Psoas muscle (tissue), 8 donors: ENCODE measurements around the gene CCL4. TPM values are rescaled to one million over a fixed set of nuclear protein-coding genes. Genes with fewer than 3 reads are reported as not detected.
"Not testable (repeated sequence)": the region's sequence is repeated elsewhere in the genome, so short reads cannot be mapped to it uniquely, and the experiment has no call there.

Experiments used
- ATAC-seq, 4 donors: fragments of 200-7000 bp; cut with Tn5 transposase; one replicate each; pipeline ENCODE4 v1.9.1; 2020; ENCODE audit warnings: moderate library complexity in 3 of 4, mild to moderate bottlenecking in 2 of 4
- DNase-seq, 2 donors: peaks; one replicate each; pipeline ENCODE4 v3.0.0-alpha.2; 2020
- H3K27ac ChIP-seq: fragments of 200-600 bp; one replicate; pipeline ENCODE4 v1.8.0; 2022
- H3K27me3 ChIP-seq, 3 donors: fragments of 200-600 bp in 1 of 3; one replicate each; pipeline versions ENCODE4 v1.6.1 to v1.8.0; 2013 to 2022; ENCODE audit warnings: low read length in 2 of 3, mild to moderate bottlenecking in 2 of 3, moderate library complexity in 1 of 3; ENCODE audit not compliant: insufficient read depth in 3 of 3
- H3K36me3 ChIP-seq, 2 donors: fragments of 200-600 bp in 1 of 2; one replicate each; pipeline versions ENCODE4 v1.6.1 to v1.8.0; 2013 to 2022; ENCODE audit warnings: low read depth in 1 of 2, mild to moderate bottlenecking in 1 of 2, moderate library complexity in 1 of 2; ENCODE audit not compliant: insufficient read depth in 1 of 2
- H3K4me1 ChIP-seq: fragments of 200-600 bp; one replicate; pipeline ENCODE4 v1.8.0; 2022
- H3K4me3 ChIP-seq: fragments of 200-600 bp; one replicate; pipeline ENCODE4 v1.8.0; 2022; ENCODE audit warnings: mild to moderate bottlenecking
- H3K9me3 ChIP-seq: fragments of 200-600 bp; one replicate; pipeline ENCODE4 v1.8.0; 2022
- WGBS, 3 donors: extraction: QIAGEN DNeasy Blood & Tissue Kit; methylation state at CpG; one replicate each; pipeline versions ENCODE4 v1.1.6 to v1.1.7; 2013; 5-methylcytosine and 5-hydroxymethylcytosine counted together
- intact Hi-C, 2 donors: fragments of 100-400 bp; cut with DNase I; formaldehyde crosslinking; loops; one replicate each; pipeline versions ENCODE4 v1.11.0 to v1.14.2; 2022
- polyA plus RNA-seq, 3 donors: library from polyadenylated mRNA; stranded (reverse); fragments of 200-250 nt; gene quantifications; one replicate each; pipeline ENCODE4 v1.2.3, GENCODE V29; 2013
- total RNA-seq, 4 donors: library from RNA; stranded (reverse); fragmentation: NEBNext Ultra II Directional in 2 of 4; extraction: Animal tissue kit (Norgen Biotek cat#: 25700) in 2 of 4; gene quantifications; one replicate each; pipeline versions ENCODE4 v1.2.1 to v1.2.4, GENCODE V29; 2021 to 2023
- TF ChIP-seq, protein P1 (sequence below): fragments of 200-600 bp; IDR thresholded peaks from one replicate; pipeline ENCODE4 v1.8.0; 2022; ENCODE audit warnings: antibody characterized with exemption
- donor health status: healthy with polysubstance abuse.
- donor health status: DM: no; HTN: no; CAD: no; lungs with moderate emphysema.
- donor health status: Bipolar disorder and iron deficiency.
- donor health status: healthy.
- donor health status: DM: yes; HTN: yes; CAD: no.
- donor health status: DM: no; HTN: no; CAD: no.
- donor health status: DM: no; HTN: no; CAD: no.
- donor health status: DM: yes; HTN: yes; CAD: no.

CCL4 gene
- total and polyA plus RNA-seq, 7 donors = 0.13 to 2.2 (median 0.41) TPM

DNA sequence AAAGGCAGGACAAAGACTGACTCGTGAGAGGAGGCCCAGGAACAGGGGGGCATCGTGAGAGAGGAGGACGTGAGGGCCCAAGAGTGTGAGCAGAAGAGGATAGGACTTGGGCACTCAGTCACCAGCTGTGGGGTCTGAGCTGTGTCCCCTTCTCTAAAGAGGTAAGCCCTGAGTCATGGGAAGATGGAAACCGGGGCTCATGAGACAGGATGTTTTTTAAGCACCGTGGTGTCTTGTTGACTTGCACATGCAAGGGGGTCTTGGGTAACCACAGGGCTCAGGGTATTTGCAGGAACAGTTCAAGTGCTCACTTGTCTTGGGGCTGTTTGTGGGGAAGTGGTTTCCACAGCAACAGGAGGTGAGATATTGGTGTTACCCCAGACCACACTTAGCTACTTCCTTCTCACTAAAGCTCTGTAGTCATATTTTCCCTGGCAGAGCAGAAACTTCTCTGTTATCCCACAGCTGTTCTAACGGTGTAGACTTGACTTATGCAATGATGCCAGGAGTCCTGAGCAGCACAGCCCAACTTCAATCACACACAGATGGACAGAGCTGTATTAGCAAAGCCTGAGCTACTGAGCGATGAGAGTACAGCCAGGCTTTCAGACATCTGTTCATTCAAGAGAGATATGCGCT lies 21.0 kb upstream of the CCL4 start:
- intact Hi-C loops, DNase-seq, H3K9me3 ChIP-seq, H3K27me3 ChIP-seq, H3K36me3 ChIP-seq, H3K27ac ChIP-seq, H3K4me1 ChIP-seq, H3K4me3 ChIP-seq: not testable (repeated sequence)
- ATAC-seq = peak in 2 of 4 donors; percentile 44 to 58
- 56 to 62% (median 60%) methylated on average over 7 of the region's 8 CpGs for WGBS, 3 donors

DNA sequence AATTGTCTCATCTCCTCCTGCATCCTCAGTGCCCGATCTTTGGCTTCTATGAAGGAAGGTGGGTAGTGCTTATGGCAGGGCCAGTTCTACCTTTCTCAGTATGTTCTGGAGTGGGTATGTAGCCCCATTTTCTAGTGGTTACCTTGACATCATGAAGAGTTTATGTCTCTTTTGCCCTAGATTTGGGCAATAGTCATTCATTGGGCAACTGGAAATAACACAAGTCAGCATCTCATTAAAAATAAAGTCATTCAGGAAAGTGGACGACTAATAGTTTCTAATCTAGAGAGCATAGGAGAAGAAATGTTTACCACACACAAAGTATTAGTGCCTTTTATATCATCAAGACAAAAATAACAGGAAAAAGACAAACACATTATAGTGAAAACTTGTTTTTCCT lies 19.9 kb upstream of the CCL4 start:
- H3K27ac ChIP-seq, H3K4me3 ChIP-seq, H3K27me3 ChIP-seq, intact Hi-C loops, H3K9me3 ChIP-seq, H3K4me1 ChIP-seq, DNase-seq, ATAC-seq, H3K36me3 ChIP-seq: not testable (repeated sequence)
- 80 to 87% (median 83%) methylated on average over 2 of the region's 2 CpGs for WGBS, 3 donors

DNA sequence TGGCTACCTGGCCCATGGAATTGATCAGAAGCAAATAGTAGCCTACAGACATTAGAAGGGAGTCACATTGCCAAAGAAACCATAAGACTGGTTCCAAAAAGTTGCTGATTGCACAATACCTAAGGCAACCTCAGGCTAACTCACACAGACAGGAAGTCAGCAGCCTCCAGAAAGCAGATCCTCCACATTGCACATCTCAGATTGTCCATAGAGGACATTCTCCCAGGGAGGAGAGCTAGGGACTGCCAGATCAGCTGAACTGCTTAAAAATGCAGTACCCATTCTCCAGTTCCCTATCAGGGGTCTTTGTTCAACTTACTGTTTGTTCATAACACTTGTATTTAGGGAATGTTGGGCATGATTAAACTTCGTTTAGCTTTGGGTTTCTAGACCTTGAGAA lies 17.9 kb upstream of the CCL4 start:
- Histone ChIP-seq H3K36me3 (no peaks in the 10 kb centered on the region), H3K4me1 (no peaks in the 10 kb centered on the region), H3K27ac (no peak overlapping the region), H3K4me3 (no peak overlapping the region), H3K27me3 (peaks cover 0 to 1% (median 0%) of the 10 kb centered on the region in 3 donors), H3K9me3 (no peaks in the 10 kb centered on the region)
- intact Hi-C loops = no loop called here
- ATAC-seq (peak in 3 of 4 donors; percentile 54 to 62 (median 57)), DNase-seq (no peak)
- TF ChIP-seq, protein P1, sequence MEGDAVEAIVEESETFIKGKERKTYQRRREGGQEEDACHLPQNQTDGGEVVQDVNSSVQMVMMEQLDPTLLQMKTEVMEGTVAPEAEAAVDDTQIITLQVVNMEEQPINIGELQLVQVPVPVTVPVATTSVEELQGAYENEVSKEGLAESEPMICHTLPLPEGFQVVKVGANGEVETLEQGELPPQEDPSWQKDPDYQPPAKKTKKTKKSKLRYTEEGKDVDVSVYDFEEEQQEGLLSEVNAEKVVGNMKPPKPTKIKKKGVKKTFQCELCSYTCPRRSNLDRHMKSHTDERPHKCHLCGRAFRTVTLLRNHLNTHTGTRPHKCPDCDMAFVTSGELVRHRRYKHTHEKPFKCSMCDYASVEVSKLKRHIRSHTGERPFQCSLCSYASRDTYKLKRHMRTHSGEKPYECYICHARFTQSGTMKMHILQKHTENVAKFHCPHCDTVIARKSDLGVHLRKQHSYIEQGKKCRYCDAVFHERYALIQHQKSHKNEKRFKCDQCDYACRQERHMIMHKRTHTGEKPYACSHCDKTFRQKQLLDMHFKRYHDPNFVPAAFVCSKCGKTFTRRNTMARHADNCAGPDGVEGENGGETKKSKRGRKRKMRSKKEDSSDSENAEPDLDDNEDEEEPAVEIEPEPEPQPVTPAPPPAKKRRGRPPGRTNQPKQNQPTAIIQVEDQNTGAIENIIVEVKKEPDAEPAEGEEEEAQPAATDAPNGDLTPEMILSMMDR = no peak
- 28 to 52% (median 43%) methylated on average over 1 of the region's 1 CpG for WGBS, 3 donors

DNA sequence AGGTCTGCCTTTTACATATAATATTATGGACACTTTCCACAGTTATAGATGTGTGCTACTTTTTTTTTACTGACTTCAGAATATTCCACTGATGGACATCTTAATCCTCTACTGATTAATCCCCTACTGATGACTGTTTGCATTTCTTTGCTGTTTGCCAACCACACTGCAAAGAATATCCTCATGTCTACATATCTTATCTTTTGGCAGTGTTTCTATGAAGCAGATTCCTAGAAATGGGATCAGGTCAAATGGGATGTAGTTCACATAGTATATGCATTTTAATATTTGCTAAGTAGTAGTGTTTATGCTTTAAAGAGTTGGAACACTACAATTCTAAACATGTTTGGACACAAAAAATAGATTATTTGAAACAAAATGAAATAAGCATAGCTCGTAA lies 16.8 kb upstream of the CCL4 start:
- TF ChIP-seq, protein P1 = no peak
- H3K4me1 ChIP-seq = no peaks in the 10 kb centered on the region
- H3K27ac ChIP-seq = no peak overlapping the region
- no peaks in the 10 kb centered on the region for H3K9me3 ChIP-seq
- ATAC-seq (no peak), DNase-seq (no peak)
- H3K27me3 ChIP-seq = peaks cover 0 to 1% (median 0%) of the 10 kb centered on the region in 3 donors
- WGBS, 3 donors = 87 to 95% (median 90%) methylated on average over 1 of the region's 1 CpG
- H3K4me3 ChIP-seq = no peak overlapping the region
- intact Hi-C loops = no loop called here
- no peaks in the 10 kb centered on the region for H3K36me3 ChIP-seq

DNA sequence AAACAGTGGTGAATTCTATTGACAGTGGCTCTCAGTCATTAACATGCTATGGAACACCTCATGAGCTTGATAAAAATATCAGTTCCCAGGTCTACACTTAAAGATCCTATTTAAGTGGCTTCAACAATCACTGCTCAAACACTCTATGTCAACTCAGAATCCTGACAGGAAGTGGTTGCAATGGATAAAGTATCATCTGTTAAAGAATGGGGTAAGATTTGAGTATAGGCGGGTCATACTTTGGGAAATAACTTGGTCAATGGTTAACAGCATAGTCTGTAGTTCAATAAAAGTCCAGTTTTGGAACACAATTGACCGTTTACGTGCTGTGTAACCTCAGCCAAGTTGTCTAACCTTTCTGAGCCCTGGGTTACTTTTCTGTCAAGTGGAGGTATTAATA lies 16.2 kb upstream of the CCL4 start:
- WGBS, 3 donors = 100% methylated on average over 1 of the region's 3 CpGs; no CpG with 5 or more reads in 2 of the 3 donors
- DNase-seq, H3K9me3 ChIP-seq, H3K4me3 ChIP-seq, H3K27me3 ChIP-seq, intact Hi-C loops, H3K4me1 ChIP-seq, H3K27ac ChIP-seq, H3K36me3 ChIP-seq, ATAC-seq: not testable (repeated sequence)

DNA sequence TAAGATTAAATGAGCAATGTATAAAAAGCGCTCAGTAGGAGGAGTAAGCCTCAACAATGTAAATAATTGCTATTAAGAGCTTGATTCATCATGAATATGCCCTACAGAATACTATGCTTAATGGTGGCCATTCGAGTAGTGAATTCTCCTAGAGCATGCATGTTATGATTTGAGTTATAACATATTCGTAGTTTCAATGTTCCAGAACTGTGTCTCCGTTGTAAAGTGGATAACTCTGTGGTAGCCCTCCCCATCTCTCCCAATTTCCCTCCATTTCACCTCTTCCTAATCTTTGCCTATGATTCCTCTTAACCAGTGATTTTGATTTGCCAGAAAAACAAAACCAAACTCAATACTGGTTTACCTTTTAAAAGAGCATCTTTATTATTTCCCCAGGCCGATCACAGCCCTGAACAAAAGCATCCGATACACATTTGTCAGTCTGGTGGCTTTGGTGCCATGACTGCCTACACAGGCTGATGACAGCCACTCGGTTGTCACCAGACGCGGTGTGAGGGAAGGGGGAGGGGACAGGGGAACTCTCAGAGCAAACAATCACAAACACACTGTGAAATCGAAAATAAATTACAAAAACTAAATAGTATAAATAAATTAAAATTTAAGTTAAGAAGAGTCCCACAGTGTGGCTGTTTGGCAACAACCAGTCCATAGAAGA lies 15.6 kb upstream of the CCL4 start:
- DNase-seq, H3K27me3 ChIP-seq, H3K9me3 ChIP-seq, intact Hi-C loops, H3K36me3 ChIP-seq, ATAC-seq, H3K4me3 ChIP-seq, H3K27ac ChIP-seq, H3K4me1 ChIP-seq: not testable (repeated sequence)
- 78 to 85% (median 80%) methylated on average over 9 to 10 of the region's 10 CpGs for WGBS, 3 donors
